ENCODE results near the gene PRKN. TPM values are rescaled to one million over a fixed set of nuclear protein-coding genes. Genes with fewer than 3 reads are reported as not detected.

The PRKN gene
- total and polyA plus RNA-seq, 2 donors (not counting 3 experiments of a cell fraction or from before 2014, with no cell fraction given): 0.06 TPM; not detected in 1

DNA sequence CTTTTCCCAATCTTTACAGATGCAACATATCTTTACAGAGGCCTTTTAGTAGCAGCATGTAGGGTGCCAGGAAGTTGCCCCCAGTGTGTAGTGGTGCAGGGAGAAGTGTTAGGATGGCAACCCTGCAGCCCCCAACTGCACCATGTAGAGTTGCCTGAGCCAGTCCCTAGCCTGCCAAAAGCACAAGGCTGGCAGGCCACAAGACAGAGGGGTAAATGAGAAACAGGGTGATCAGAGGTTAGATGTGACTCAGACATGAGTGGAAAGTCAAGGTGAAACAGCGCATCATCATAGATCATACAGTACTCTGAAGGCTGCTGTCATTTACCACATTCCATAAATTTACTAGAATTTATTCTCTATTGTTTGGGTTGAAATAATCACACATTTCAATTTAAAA lies 467.5 kb downstream of the PRKN start:
- TF ChIP-seq MYC (IDR thresholded peaks at IDR 0.05; ENCODE audit: low read depth, low read length): no peak
- TF ChIP-seq, protein P1, sequence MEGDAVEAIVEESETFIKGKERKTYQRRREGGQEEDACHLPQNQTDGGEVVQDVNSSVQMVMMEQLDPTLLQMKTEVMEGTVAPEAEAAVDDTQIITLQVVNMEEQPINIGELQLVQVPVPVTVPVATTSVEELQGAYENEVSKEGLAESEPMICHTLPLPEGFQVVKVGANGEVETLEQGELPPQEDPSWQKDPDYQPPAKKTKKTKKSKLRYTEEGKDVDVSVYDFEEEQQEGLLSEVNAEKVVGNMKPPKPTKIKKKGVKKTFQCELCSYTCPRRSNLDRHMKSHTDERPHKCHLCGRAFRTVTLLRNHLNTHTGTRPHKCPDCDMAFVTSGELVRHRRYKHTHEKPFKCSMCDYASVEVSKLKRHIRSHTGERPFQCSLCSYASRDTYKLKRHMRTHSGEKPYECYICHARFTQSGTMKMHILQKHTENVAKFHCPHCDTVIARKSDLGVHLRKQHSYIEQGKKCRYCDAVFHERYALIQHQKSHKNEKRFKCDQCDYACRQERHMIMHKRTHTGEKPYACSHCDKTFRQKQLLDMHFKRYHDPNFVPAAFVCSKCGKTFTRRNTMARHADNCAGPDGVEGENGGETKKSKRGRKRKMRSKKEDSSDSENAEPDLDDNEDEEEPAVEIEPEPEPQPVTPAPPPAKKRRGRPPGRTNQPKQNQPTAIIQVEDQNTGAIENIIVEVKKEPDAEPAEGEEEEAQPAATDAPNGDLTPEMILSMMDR (IDR thresholded peaks at IDR 0.05; ENCODE audit: extremely low read depth in 1 of 2, insufficient read depth in 1 of 2, low read depth in 1 of 2, low read length in 2 of 2): no peak
- no peak for TF ChIP-seq FOS (IDR thresholded peaks at IDR 0.05; ENCODE audit: borderline replicate concordance, insufficient read depth, low read length)
- TF ChIP-seq, protein P2, sequence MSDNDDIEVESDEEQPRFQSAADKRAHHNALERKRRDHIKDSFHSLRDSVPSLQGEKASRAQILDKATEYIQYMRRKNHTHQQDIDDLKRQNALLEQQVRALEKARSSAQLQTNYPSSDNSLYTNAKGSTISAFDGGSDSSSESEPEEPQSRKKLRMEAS (IDR thresholded peaks at IDR 0.05; ENCODE audit: insufficient read depth, insufficient read length): no peak
- TF ChIP-seq GATA2 (IDR thresholded peaks at IDR 0.05; ENCODE audit: insufficient read depth, insufficient read length, low read depth, low read length): no peak
- TF ChIP-seq JUN (IDR thresholded peaks at IDR 0.05; ENCODE audit: borderline replicate concordance, insufficient read depth, insufficient read length, low read depth): no peak
- TF ChIP-seq POLR2A (IDR thresholded peaks at IDR 0.05; ENCODE audit: low read depth, low read length): no peak
- no peak for TF ChIP-seq EZH2 (IDR thresholded peaks at IDR 0.05; ENCODE audit: borderline replicate concordance, low read depth, low read length, severe bottlenecking)
- no peak for TF ChIP-seq POLR2AphosphoS5 (IDR thresholded peaks at IDR 0.05; ENCODE audit: insufficient read depth, low read depth, low read length)
- H3K4me3 ChIP-seq (replicated peaks in 1 of 3; ENCODE audit: insufficient read depth in 1 of 3, low read depth in 1 of 3, low read length in 3 of 3): no peak overlapping the region
- H3K27ac ChIP-seq (ENCODE audit: insufficient read depth, low read depth, low read length): no peak overlapping the region
- no peaks in the 10 kb centered on the region for H3K9me1 ChIP-seq (replicated peaks; ENCODE audit: control insufficient read depth, extremely low read depth, insufficient read depth, low read length)
- ChIA-PET POLR2A (no interaction called here), CTCF (no interaction called here)
- no peak overlapping the region for H2AFZ ChIP-seq (ENCODE audit: low read depth, low read length)
- FAIRE-seq: no peak
- no peaks in the 10 kb centered on the region for H3K36me3 ChIP-seq (ENCODE audit: control insufficient read depth in 2 of 2, extremely low read depth in 1 of 2, insufficient read depth in 2 of 2, low read length in 2 of 2)
- H3K9ac ChIP-seq (replicated peaks; ENCODE audit: extremely low read depth, insufficient read depth, low read length): no peak overlapping the region
- no peaks in the 10 kb centered on the region for H4K20me1 ChIP-seq (replicated peaks; ENCODE audit: control insufficient read depth, extremely low read depth, insufficient read depth, low read length)
- no peak for DNase-seq (ENCODE audit: low read depth, low spot score)
- H3K79me2 ChIP-seq (ENCODE audit: control insufficient read depth, insufficient read depth, low read length): no peaks in the 10 kb centered on the region
- no peak overlapping the region for H3K4me2 ChIP-seq (ENCODE audit: insufficient read depth, low read length)
- no peaks in the 10 kb centered on the region for H3K4me1 ChIP-seq (ENCODE audit: control insufficient read depth, extremely low read depth, insufficient read depth, low read length)
- no TSS peak for BruUV-seq (replicated peaks)
- H3K9me3 ChIP-seq (replicated peaks; ENCODE audit: control insufficient read depth, insufficient read depth, low read length): no peaks in the 10 kb centered on the region
- dilution Hi-C loops (cut with MboI; ENCODE audit: extremely low pct_ligation_motif_present, low sequenced_read_pairs) (no loop called here), intact Hi-C loops (cut with micrococcal nuclease) (no loop called here)
- H3K27me3 ChIP-seq (ENCODE audit: control insufficient read depth in 2 of 2, insufficient read depth in 2 of 2, low read length in 2 of 2): no peaks in the 10 kb centered on the region

Data from endothelial cell of umbilical vein (primary cell).